Activated CD4-positive, alpha-beta T cell treated with anti-CD3 and anti-CD28 coated beads for 24 hours (primary cell): Measurements from ENCODE around the gene TMEM135.
"Not testable (repeated sequence)": the region's sequence is repeated elsewhere in the genome, so short reads cannot be mapped to it uniquely, and the experiment has no call there.

ENCODE experiments used
- DNase-seq, 2 donors: peaks; one replicate each; pipeline ENCODE4 v3.0.0-alpha.2; 2020; ENCODE audit warnings: low read depth in 2 of 2

TMEM135 gene

DNA sequence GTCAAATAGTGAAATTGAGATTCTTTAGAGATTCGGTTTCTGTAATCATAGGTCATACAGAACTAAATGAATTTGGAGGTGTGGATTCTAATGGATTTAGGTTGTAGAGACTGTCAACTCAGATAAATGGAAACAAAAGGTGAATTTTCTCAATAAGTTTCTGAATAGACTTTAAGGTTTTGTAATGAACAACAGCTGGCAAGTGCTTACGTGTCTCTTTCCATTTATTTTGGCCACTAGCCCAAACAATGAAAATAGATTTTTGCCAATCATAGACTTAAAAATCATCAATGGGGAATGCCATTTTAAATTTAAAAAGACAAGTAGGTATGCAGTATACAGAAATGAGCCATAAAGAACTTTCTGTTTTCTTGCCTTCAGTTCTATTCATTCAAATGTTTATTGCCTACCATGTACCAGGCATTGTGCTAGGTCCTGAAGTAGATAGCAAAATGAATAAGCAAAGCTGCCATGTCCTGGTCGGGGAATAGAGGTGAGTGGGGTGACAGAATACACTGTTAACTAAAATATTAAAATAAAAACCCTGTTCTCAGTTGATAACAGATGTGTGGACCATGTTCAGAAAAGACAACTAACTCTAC is 16.9 kb upstream of the TMEM135 start:
- no peak for DNase-seq

DNA sequence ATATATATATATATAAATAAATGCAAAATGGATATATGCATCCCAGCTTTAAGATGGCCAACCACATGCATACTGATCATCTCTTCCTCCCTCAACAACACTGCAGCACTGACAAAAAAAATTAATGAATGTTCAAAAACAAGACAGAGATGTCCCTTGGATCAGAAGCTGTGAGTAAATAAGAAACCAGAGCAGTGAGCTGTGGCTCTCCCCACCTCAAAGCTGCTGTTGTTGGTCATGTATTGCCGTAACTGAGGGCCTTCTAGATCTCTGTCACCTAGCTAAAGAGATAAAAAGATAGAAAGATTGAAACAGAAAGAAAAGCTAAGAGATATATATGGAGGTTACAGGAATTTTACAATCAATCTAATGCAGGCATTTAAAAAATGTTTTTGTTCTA is 15.5 kb upstream of the TMEM135 start:
- DNase-seq = no peak

GRCh38 chr11:87022738-87023137 is 15.0 kb upstream of the TMEM135 start:
- DNase-seq = no peak

- DNase-seq = not testable (repeated sequence)
Observed at GRCh38 chr11:87026415-87026814, 11.3 kb upstream of the TMEM135 start.

DNA sequence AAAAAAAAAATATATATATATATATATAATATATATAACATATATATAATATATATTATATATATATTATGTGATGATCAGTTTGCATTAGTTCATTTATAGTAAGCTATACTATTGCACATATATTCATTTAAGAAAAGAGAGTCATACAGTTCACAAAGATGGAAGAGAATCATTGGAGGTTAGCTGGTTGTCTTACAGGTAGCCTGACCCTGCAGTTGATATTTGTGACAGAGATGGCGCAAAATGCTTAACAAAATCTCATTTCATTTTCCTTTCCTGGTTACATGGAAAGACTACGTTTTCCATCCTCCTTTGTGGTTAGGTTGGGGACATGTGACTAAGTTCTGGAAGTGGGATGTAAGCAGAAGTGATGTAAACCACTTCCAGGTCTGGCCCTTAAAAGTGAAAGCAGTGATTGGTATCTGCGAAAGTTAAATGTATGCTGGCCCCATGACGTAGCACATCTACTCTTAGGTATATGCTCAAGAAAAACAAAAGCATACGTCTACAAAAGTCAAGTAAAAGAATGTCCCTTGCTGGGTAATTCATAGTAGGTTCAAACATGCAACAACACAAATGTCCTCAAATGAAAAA is 7.2 kb upstream of the TMEM135 start:
- DNase-seq = no peak

DNA sequence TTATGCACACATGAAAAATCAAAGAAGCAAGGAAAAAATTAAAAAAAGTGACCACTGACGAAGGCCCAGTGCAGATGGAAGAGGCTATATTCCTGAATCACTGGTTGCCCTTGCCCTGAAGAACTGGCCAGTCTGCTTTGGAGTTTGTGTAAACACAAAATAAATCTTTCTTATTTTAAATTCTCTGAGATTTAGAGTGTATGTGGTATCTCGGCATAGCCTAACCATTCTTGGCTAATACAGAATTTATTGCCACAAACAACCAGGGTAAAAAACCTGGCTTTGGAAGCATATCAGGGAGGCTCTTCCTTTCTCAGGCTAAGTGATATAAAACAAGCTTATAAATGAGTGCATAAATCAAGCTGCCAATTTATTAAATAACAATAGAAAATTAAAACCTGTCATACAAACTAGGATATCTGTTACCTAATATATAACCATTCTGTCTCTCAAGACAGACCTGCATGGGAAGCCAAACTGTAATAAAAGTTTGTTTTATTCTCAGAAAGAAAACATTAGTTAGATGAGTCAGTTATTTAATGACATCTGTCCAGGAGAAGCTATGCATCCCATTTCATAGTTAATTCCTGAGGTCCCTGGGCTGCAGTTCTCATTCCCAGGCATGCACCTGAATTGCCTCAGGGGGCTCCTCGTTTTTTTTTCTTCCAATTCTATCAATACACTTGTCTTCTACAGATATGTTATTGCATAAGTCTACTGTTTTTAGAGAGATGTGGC is 6.1 kb upstream of the TMEM135 start:
- no peak for DNase-seq

- DNase-seq = no peak
Observed at GRCh38 chr11:87033561-87033960, 4.2 kb upstream of the TMEM135 start.

DNA sequence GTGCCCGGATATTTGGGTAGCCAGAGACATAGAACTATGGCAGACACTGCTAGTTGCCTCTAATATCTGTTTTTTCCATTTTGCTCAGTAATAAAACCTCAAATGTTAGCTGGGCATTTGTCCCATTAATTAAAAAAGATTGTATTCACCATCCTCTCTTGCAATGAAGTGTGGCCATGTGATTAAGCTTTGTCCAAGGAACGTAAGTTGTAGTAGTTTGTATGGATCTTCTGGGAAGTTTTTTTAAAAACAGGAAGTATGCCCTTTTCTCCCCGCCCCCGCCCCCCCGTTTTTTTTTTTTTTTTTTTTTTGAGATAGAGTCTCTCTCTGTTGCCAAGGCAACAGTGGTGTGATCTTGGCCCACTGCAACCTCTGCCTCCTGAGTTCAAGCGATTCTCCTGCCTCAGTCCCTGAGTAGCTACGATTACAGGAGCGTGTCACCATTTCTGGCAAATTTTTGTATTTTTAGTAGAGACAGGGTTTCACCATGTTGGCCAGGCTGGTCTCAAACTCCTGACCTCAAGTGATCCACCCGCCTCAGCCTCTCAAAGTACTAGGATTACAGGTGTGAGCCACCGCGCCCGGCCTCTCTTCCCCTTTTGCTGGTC is 1.7 kb upstream of the TMEM135 start:
- no peak for DNase-seq

DNA sequence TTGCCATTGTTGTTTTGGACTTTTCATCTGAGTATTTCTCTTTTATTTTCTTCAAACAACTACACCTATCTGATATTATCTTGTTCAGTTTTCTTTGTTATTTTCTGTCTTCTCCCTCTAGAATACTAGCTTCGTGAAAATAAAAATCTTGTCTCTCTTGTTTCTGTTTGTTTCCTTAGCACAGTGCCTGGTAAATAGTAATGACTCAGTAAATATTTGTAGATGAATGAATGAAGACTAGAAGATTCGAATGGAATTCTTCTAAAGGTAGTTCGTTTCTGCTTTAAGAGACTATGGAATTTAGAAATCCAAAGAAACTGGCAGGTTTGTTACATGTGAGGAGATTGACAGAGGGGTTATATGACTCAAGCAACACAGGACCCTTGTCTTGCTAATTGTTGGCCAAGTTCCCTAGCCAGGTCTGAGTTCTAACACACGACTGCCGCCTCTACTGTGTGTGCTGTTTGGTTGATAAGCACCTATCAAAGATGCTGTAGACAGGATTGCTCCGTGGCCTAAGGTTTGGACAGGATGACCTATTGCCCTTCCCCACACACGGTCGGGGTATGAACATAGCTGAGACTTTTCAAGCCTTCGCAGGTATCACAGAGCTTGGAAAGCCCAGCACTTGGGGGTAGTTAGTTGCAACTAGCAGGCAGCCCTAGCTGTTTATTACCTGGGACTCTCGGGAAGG is 831 bp upstream of the TMEM135 start:
- DNase-seq = no peak

DNA sequence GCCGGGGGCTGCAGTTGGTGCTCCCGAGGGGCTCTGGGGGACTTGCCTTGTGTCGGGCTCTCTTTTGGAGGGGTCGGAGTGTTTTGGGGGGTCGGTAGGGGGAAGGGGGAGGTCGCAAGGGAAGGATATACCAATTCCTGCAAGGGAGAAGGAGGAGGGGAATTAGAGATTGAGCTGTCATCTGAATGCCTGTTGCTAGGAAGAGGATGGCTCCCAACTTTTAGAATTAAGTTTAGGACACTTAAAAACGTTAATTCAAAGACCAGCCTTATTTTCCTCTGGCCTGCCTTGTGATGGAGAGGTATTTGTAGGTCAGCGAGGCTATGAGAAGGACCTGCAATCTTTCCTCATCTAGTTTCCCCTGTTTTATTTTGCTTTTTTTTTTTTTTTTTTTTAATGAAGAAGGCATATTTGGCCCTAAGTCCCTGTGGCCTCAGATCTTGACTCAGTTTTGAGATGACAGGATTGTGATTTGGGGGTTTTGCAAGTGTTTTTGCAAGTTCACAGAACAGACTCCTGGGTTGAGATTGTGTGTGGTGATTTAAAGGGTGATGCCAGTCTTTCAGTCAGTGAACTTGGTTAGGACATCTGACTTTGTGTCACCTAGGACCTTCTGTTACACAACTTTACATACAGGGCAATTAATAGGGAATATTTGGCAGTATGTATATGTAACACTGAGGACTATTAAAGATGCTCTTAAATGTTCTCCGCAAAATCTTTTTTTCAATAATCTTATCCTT is 672 bp downstream of the TMEM135 start:
- no peak for DNase-seq

DNA sequence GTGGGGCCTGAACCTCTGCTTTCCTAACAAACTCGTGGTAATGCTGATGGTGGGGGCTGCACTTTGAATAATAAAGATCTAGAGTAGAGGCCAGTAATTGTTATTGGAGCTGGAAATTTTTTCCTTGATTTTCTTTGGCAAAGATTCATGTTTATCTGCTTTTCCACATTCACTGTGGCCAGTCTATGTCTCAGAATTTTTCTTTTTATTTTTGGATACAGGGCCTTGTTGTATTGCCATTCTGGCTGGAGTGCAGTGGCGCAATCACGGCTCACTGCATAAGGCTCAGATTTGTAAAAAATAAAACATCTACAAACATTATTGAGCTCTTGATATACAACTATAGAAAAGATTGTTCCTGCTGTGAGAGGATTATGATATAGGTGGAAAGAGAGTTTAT is 1.6 kb downstream of the TMEM135 start:
- no peak for DNase-seq

- no peak for DNase-seq
Observed at GRCh38 chr11:87043894-87044293, 6.2 kb downstream of the TMEM135 start.

DNA sequence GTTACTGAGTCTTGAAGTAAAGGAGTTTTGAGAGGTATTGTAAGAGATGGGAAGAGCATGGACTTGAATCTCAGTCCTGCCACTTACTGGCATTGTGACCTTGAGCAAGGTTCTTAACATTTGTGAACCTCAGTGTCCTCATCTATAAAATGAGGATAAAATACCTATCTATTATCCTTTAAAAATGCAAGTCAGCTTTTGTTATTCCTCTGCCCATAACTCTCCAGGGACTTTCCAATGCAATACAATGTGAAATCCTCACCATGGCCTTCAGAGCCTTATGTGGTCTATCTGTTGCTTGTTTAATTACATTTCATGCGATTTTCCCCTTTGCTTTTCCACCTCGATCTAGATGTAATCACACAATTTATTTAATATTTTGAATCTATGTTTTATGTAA is 9.1 kb downstream of the TMEM135 start:
- DNase-seq = no peak

DNA sequence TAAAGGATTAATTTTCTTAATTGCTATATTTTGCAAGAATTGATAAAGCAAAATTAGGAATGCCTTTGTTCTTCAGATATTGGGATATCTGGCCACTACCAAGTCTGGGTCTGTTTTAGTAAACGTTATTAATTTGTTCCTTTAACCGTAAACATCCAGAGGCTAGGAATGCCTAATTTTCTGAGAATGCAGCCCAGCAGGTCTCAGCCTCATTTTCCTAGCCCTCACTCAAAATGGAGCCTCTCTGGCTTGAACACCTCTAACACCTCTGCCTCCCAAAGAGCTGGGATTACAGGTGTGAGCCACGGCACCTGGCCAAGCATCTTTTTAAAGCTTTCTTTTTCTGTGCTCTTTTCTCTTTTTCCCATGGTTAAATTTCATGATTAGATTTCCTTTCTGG is 18.4 kb downstream of the TMEM135 start:
- no peak for DNase-seq

DNA sequence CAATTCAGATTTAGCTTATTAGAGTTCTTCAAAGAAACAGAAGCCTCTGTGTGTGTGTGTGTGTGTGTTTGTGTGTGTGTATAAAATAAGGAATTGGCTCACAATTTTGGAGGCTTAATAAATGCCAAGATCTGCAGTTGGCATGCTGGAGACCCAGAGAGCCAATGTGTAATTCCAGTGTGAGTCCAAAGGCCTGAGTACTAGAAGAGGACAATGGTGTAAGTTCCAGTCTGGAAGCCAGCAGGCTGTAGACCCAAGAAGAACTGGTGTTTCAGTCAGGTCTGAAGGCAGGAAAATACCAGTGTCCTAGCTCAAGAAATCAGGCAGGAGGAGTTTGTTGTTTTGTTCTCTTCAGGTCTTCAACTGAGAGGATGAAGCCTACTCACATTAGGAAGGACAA is 20.0 kb downstream of the TMEM135 start:
- no peak for DNase-seq

- no peak for DNase-seq
Observed at GRCh38 chr11:87059596-87060390, 22.1 kb downstream of the TMEM135 start.

GRCh38 chr11:87061766-87062165 is 24.0 kb downstream of the TMEM135 start:
- DNase-seq = no peak

GRCh38 chr11:87063982-87064381 is 26.2 kb downstream of the TMEM135 start:
- DNase-seq = no peak

- DNase-seq = no peak
Observed at GRCh38 chr11:87072787-87073186, 35.1 kb downstream of the TMEM135 start.

DNA sequence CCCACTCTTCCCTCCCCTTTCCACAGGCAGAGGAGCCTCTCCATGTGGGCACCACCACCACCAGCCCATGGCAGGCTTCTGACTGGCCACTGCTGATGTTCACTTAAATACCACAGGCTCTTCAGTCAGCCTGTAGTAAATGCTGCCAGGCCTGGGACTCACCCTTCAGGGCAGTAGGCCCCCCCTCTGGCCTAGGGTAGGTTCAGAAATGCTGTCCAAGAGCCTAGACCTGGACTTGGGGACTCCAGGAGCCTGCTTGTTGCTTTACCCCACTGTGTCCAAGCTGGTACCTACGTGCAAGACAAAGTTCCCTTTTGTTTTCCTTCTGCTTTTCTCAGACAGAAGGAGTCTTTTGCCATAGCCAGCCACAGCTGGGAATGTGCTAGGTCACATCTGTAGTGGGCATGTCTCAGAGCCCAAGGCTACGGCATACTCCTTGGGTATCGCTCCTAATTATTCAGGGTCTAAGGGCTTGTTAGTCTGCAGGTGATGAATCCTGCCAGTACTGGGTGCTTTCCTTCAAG is 38.6 kb downstream of the TMEM135 start:
- DNase-seq = no peak
